Measurements from ENCODE around the gene ADSL. TPM values are rescaled to one million over a fixed set of nuclear protein-coding genes. Genes with fewer than 3 reads are reported as not detected.

ADSL gene
- total RNA-seq, 1 donor from 2014 or later = 74.1 TPM

- DNase-seq (ENCODE audit: extremely low spot score, unreplicated experiment) = no peak
- Mint-ChIP-seq H3K27ac (ENCODE audit: unreplicated experiment) (no peak overlapping the region), H3K27me3 (ENCODE audit: unreplicated experiment) (no peaks in the 10 kb centered on the region), H3K9me3 (ENCODE audit: unreplicated experiment) (no peaks in the 10 kb centered on the region), H3K4me1 (ENCODE audit: unreplicated experiment) (peaks cover 18% of the 10 kb centered on the region), H3K36me3 (ENCODE audit: unreplicated experiment) (peaks cover 14% of the 10 kb centered on the region), H3K4me3 (ENCODE audit: unreplicated experiment) (no peak overlapping the region)
- TF ChIP-seq CTCF (IDR thresholded peaks at IDR 0.05) = no peak
Observed at GRCh38 chr22:40400159-40400558, 53.9 kb downstream of the ADSL start.

GRCh38 chr22:40401532-40401931 is 55.2 kb downstream of the ADSL start:
- Mint-ChIP-seq H3K4me1 (ENCODE audit: unreplicated experiment) (peaks cover 13% of the 10 kb centered on the region), H3K27me3 (ENCODE audit: unreplicated experiment) (no peaks in the 10 kb centered on the region), H3K9me3 (ENCODE audit: unreplicated experiment) (no peaks in the 10 kb centered on the region), H3K4me3 (ENCODE audit: unreplicated experiment) (no peak overlapping the region), H3K27ac (ENCODE audit: unreplicated experiment) (no peak overlapping the region), H3K36me3 (ENCODE audit: unreplicated experiment) (peaks cover 14% of the 10 kb centered on the region)
- no peak for TF ChIP-seq CTCF (IDR thresholded peaks at IDR 0.05)
- no peak for DNase-seq (ENCODE audit: extremely low spot score, unreplicated experiment)

GRCh38 chr22:40401981-40402406 is 55.7 kb downstream of the ADSL start:
- Mint-ChIP-seq H3K9me3 (ENCODE audit: unreplicated experiment) (no peaks in the 10 kb centered on the region), H3K27ac (ENCODE audit: unreplicated experiment) (no peak overlapping the region), H3K36me3 (ENCODE audit: unreplicated experiment) (peaks cover 14% of the 10 kb centered on the region), H3K4me3 (ENCODE audit: unreplicated experiment) (no peak overlapping the region), H3K4me1 (ENCODE audit: unreplicated experiment) (peaks cover 9% of the 10 kb centered on the region), H3K27me3 (ENCODE audit: unreplicated experiment) (no peaks in the 10 kb centered on the region)
- no peak for DNase-seq (ENCODE audit: extremely low spot score, unreplicated experiment)
- TF ChIP-seq CTCF (IDR thresholded peaks at IDR 0.05) = no peak

- no peaks in the 10 kb centered on the region for H3K27me3 Mint-ChIP-seq (ENCODE audit: unreplicated experiment)
- H3K27ac Mint-ChIP-seq (ENCODE audit: unreplicated experiment) = no peak overlapping the region
- no peak overlapping the region for H3K4me3 Mint-ChIP-seq (ENCODE audit: unreplicated experiment)
- no peak for DNase-seq (ENCODE audit: extremely low spot score, unreplicated experiment)
- no peak for TF ChIP-seq CTCF (IDR thresholded peaks at IDR 0.05)
- no peaks in the 10 kb centered on the region for H3K9me3 Mint-ChIP-seq (ENCODE audit: unreplicated experiment)
- peaks cover 19% of the 10 kb centered on the region for H3K36me3 Mint-ChIP-seq (ENCODE audit: unreplicated experiment)
- H3K4me1 Mint-ChIP-seq (ENCODE audit: unreplicated experiment) = no peaks in the 10 kb centered on the region
Observed at GRCh38 chr22:40403141-40403540, 56.8 kb downstream of the ADSL start.

GRCh38 chr22:40403651-40404050 is 57.4 kb downstream of the ADSL start:
- H3K36me3 Mint-ChIP-seq (ENCODE audit: unreplicated experiment) = peaks cover 19% of the 10 kb centered on the region
- no peaks in the 10 kb centered on the region for H3K9me3 Mint-ChIP-seq (ENCODE audit: unreplicated experiment)
- H3K4me3 Mint-ChIP-seq (ENCODE audit: unreplicated experiment) = no peak overlapping the region
- TF ChIP-seq CTCF (IDR thresholded peaks at IDR 0.05) = no peak
- H3K27ac Mint-ChIP-seq (ENCODE audit: unreplicated experiment) = no peak overlapping the region
- no peaks in the 10 kb centered on the region for H3K4me1 Mint-ChIP-seq (ENCODE audit: unreplicated experiment)
- no peak for DNase-seq (ENCODE audit: extremely low spot score, unreplicated experiment)
- H3K27me3 Mint-ChIP-seq (ENCODE audit: unreplicated experiment) = no peaks in the 10 kb centered on the region
